Neural cell (in vitro differentiated cells): ENCODE data around the gene CHI3L1. TPM values are rescaled to one million over a fixed set of nuclear protein-coding genes. Genes with fewer than 3 reads are reported as not detected.

ENCODE experiments used
- H2AFZ ChIP-seq: fragments of 200-600, 300-800 bp; sonication (generic), shearing (Covaris generic); 2 replicates; pipeline ENCODE4 v1.6.0; 2014; ENCODE audit warnings: low read depth, mild to moderate bottlenecking, antibody characterized with exemption, low read length, moderate library complexity
- H3F3A ChIP-seq: fragments of 200-600 bp; shearing (Covaris generic); 2 replicates; pipeline ENCODE4 v1.6.1; 2016; ENCODE audit warnings: mild to moderate bottlenecking, moderate library complexity, mixed read lengths, antibody characterized with exemption, low read length; ENCODE audit not compliant: insufficient read depth, poor library complexity, severe bottlenecking
- H3K27ac ChIP-seq: fragments of 200-600, 300-800 bp; sonication (generic), shearing (Covaris generic); 2 replicates; pipeline ENCODE4 v1.5.1; 2014; ENCODE audit warnings: mild to moderate bottlenecking, low read length, moderate library complexity
- H3K27me3 ChIP-seq: fragments of 300-800, 200-600 bp; sonication (generic), shearing (Covaris generic); 2 replicates; pipeline ENCODE4 v1.6.0; 2014; ENCODE audit warnings: mild to moderate bottlenecking, low read depth, low read length, moderate library complexity; ENCODE audit not compliant: insufficient read depth
- H3K36me3 ChIP-seq: fragments of 300-800, 200-600 bp; sonication (generic), shearing (Covaris generic); 2 replicates; pipeline ENCODE4 v1.5.1; 2014; ENCODE audit warnings: mild to moderate bottlenecking, antibody characterized with exemption, low read length, moderate library complexity; ENCODE audit not compliant: insufficient read depth
- H3K4me2 ChIP-seq: fragments of 300-800, 200-600 bp; sonication (generic), shearing (Covaris generic); 2 replicates; pipeline ENCODE4 v1.6.0; 2014; ENCODE audit warnings: mild to moderate bottlenecking, low read length
- H3K4me3 ChIP-seq: fragments of 300-800, 200-600 bp; sonication (generic), shearing (Covaris generic); 2 replicates; pipeline ENCODE4 v1.5.1; 2014; ENCODE audit warnings: mild to moderate bottlenecking, low read length, moderate library complexity
- H3K79me2 ChIP-seq: fragments of 200-600 bp; shearing (Covaris generic); replicated peaks from 2 replicates; pipeline ENCODE4 v1.6.0; 2014; ENCODE audit warnings: mild to moderate bottlenecking, low read length, moderate library complexity; ENCODE audit not compliant: insufficient read depth
- H3K9ac ChIP-seq: fragments of 300-800, 200-600 bp; sonication (generic), shearing (Covaris generic); 2 replicates; pipeline ENCODE4 v1.6.1; 2016; ENCODE audit warnings: mild to moderate bottlenecking, low read length, mixed read lengths
- H3K9me2 ChIP-seq: fragments of 200-600 bp; shearing (Covaris generic); 2 replicates; pipeline ENCODE4 v1.6.1; 2016; ENCODE audit warnings: mild to moderate bottlenecking, low read length, mixed read lengths; ENCODE audit not compliant: insufficient read depth
- H3K9me3 ChIP-seq: fragments of 200-600, 300-800 bp; sonication (generic), shearing (Covaris generic); 2 replicates; pipeline ENCODE4 v1.6.1; 2016; ENCODE audit warnings: mild to moderate bottlenecking, mixed run types, low read length, moderate library complexity, mixed read lengths
- H4K20me1 ChIP-seq: fragments of 200-600 bp; shearing (Covaris generic); 2 replicates; pipeline ENCODE4 v1.6.1; 2016; ENCODE audit warnings: mild to moderate bottlenecking, mixed run types; ENCODE audit not compliant: insufficient read depth
- CTCF ChIP-seq: fragments of 450-650 bp; IDR thresholded peaks from 2 replicates; pipeline ENCODE4 v1.5.1; 2014; ENCODE audit warnings: antibody characterized with exemption, mild to moderate bottlenecking, moderate library complexity; ENCODE audit not compliant: poor library complexity, severe bottlenecking
- EP300 ChIP-seq: fragments of 450-650 bp; conservative IDR thresholded peaks from 2 replicates; pipeline ENCODE4 v1.6.1; 2014; ENCODE audit warnings: antibody characterized with exemption, mild to moderate bottlenecking, moderate library complexity; ENCODE audit not compliant: poor library complexity, severe bottlenecking
- EZH2 ChIP-seq: fragments of 200-600, 300-800 bp; shearing (Covaris generic), sonication (generic); IDR thresholded peaks from 2 replicates; pipeline ENCODE4 v1.6.1; 2014; ENCODE audit warnings: antibody characterized with exemption, low read length, borderline replicate concordance, mild to moderate bottlenecking; ENCODE audit not compliant: insufficient read depth, poor library complexity, severe bottlenecking
- MXI1 ChIP-seq: fragments of 450-650 bp; conservative IDR thresholded peaks from 2 replicates; pipeline ENCODE4 v1.6.1; 2014; ENCODE audit warnings: antibody characterized with exemption, mild to moderate bottlenecking; ENCODE audit not compliant: poor library complexity, severe bottlenecking
- POLR2AphosphoS5 ChIP-seq: IDR thresholded peaks from 2 replicates; pipeline ENCODE4 v1.6.1; 2012
- RAD21 ChIP-seq: fragments of 450-650 bp; conservative IDR thresholded peaks from 2 replicates; pipeline ENCODE4 v1.6.1; 2014; ENCODE audit warnings: antibody characterized with exemption, mild to moderate bottlenecking, moderate library complexity
- REST ChIP-seq: IDR thresholded peaks from 2 replicates; pipeline ENCODE4 v1.6.1; 2012; ENCODE audit warnings: borderline replicate concordance
- SMC3 ChIP-seq: fragments of 450-650 bp; conservative IDR thresholded peaks from 2 replicates; pipeline ENCODE4 v1.6.1; 2014; ENCODE audit warnings: antibody characterized with exemption, mild to moderate bottlenecking, moderate library complexity; ENCODE audit not compliant: poor library complexity
- TAF1 ChIP-seq: IDR thresholded peaks from 2 replicates; pipeline ENCODE4 v1.6.1; 2012; ENCODE audit warnings: low read depth
- polyA plus RNA-seq: library from polyadenylated mRNA; depleted of rRNA; stranded (reverse); fragments of >200 nt; gene quantifications from 2 replicates; pipeline ENCODE4 v1.2.3, GENCODE V29; 2014

Gene CHI3L1
- polyA plus RNA-seq, 1 donor from 2014 or later, result not detected

- Histone ChIP-seq H3K27ac (no peak overlapping the region), H3K9me3 (no peaks in the 10 kb centered on the region), H2AFZ (no peak overlapping the region), H3K9ac (no peak overlapping the region), H3F3A (no peaks in the 10 kb centered on the region), H3K4me3 (no peak overlapping the region), H3K79me2 (no peaks in the 10 kb centered on the region), H3K9me2 (no peaks in the 10 kb centered on the region), H3K4me2 (no peak overlapping the region), H4K20me1 (no peaks in the 10 kb centered on the region), H3K36me3 (no peaks in the 10 kb centered on the region), H3K27me3 (no peaks in the 10 kb centered on the region)
- TF ChIP-seq MXI1 (no peak), RAD21 (no peak), CTCF (no peak), REST (no peak), EZH2 (no peak), SMC3 (no peak), EP300 (no peak), POLR2AphosphoS5 (no peak), TAF1 (no peak)
Measured at GRCh38 chr1:203143641-203144040, 42.9 kb downstream of the CHI3L1 start.

- Histone ChIP-seq H3K9me2 (no peaks in the 10 kb centered on the region), H3K9ac (no peak overlapping the region), H3K79me2 (no peaks in the 10 kb centered on the region), H3K36me3 (no peaks in the 10 kb centered on the region), H3K4me2 (no peak overlapping the region), H2AFZ (no peak overlapping the region), H3F3A (no peaks in the 10 kb centered on the region), H3K27ac (no peak overlapping the region), H4K20me1 (no peaks in the 10 kb centered on the region), H3K4me3 (no peak overlapping the region), H3K9me3 (no peaks in the 10 kb centered on the region), H3K27me3 (no peaks in the 10 kb centered on the region)
- TF ChIP-seq POLR2AphosphoS5 (no peak), MXI1 (no peak), RAD21 (no peak), EZH2 (no peak), REST (no peak), EP300 (no peak), SMC3 (no peak), TAF1 (no peak), CTCF (no peak)
Measured at GRCh38 chr1:203142684-203143408, 43.7 kb downstream of the CHI3L1 start.
